GM23338 (cell line): ENCODE data around the gene HTR2A.

Experiments used
- CTCF ChIP-seq, 2 experiments: fragments of 200-600 bp in 1 of 2; sonication (generic) in 1 of 2; conservative IDR thresholded peaks; 2 replicates each; pipeline versions ENCODE4 v1.5.1 to v1.6.1; 2016 to 2017; ENCODE audit warnings: antibody characterized with exemption in 2 of 2, low read depth in 2 of 2, mild to moderate bottlenecking in 2 of 2, moderate library complexity in 1 of 2
- ZNF462 ChIP-seq: fragments of 250-450 bp; sonication (Bioruptor Pico); IDR thresholded peaks from 2 replicates; pipeline ENCODE4 v1.5.0; 2020; ENCODE audit warnings: mild to moderate bottlenecking, moderate library complexity

GRCh38 chr13:46874006-46874405, 22.8 kb downstream of the HTR2A start:
- TF ChIP-seq CTCF (conservative IDR thresholded peaks at IDR 0.05; ENCODE audit: low read depth in 2 of 2) (no peak), ZNF462 (CRISPR knock-in tag) (no peak)
